H9 (cell line): Measurements from ENCODE around the gene RTP3. TPM values are rescaled to one million over a fixed set of nuclear protein-coding genes. Genes with fewer than 3 reads are reported as not detected.

Experiments
- DNase-seq: peaks from one replicate; pipeline ENCODE4 v3.0.0-alpha.2; 2017
- H2AFZ ChIP-seq: one replicate; pipeline ENCODE4 v1.6.1; 2013; ENCODE audit warnings: mild to moderate bottlenecking, low read length, control low read depth, moderate library complexity
- H2AK5ac ChIP-seq: 2 replicates; pipeline ENCODE4 v1.6.1; 2013; ENCODE audit warnings: low read length, control low read depth, mixed read lengths; ENCODE audit not compliant: insufficient read length
- H2BK120ac ChIP-seq: one replicate; pipeline ENCODE4 v1.6.1; 2013; ENCODE audit warnings: low read depth, mild to moderate bottlenecking, low read length, control low read depth, inconsistent platforms; ENCODE audit not compliant: poor library complexity, severe bottlenecking
- H2BK12ac ChIP-seq: 2 replicates; pipeline ENCODE4 v1.6.1; 2013; ENCODE audit warnings: low read length, control low read depth, mixed read lengths, low read depth; ENCODE audit not compliant: insufficient read length
- H2BK15ac ChIP-seq: 2 replicates; pipeline ENCODE4 v1.6.1; 2013; ENCODE audit warnings: low read depth, low read length, control low read depth
- H2BK20ac ChIP-seq: one replicate; pipeline ENCODE4 v1.6.1; 2013; ENCODE audit warnings: low read depth, mild to moderate bottlenecking, low read length, control low read depth, inconsistent platforms; ENCODE audit not compliant: poor library complexity, severe bottlenecking
- H2BK5ac ChIP-seq: 2 replicates; pipeline ENCODE4 v1.6.1; 2013; ENCODE audit warnings: low read length, control low read depth, mixed read lengths; ENCODE audit not compliant: insufficient read length
- H3K14ac ChIP-seq: 2 replicates; pipeline ENCODE4 v1.6.1; 2013; ENCODE audit warnings: low read length, control low read depth; ENCODE audit not compliant: insufficient read depth
- H3K18ac ChIP-seq: 2 replicates; pipeline ENCODE4 v1.6.1; 2013; ENCODE audit warnings: low read depth, mild to moderate bottlenecking, mixed read lengths, low read length, control low read depth; ENCODE audit not compliant: insufficient read length
- H3K23ac ChIP-seq: 2 replicates; pipeline ENCODE4 v1.6.1; 2013; ENCODE audit warnings: low read length, control low read depth, mixed read lengths, low read depth; ENCODE audit not compliant: insufficient read length
- H3K23me2 ChIP-seq: 2 replicates; pipeline ENCODE4 v1.6.1; 2013; ENCODE audit warnings: low read depth, mild to moderate bottlenecking, mixed read lengths, low read length, control low read depth; ENCODE audit not compliant: insufficient read length, poor library complexity, severe bottlenecking
- H3K27ac ChIP-seq: 2 replicates; pipeline ENCODE4 v1.5.1; 2013; ENCODE audit warnings: low read length, control low read depth, mixed read lengths, low read depth; ENCODE audit not compliant: insufficient read length
- H3K27me3 ChIP-seq: 2 replicates; pipeline ENCODE4 v1.6.1; 2013; ENCODE audit warnings: low read length, control low read depth, inconsistent platforms; ENCODE audit not compliant: insufficient read depth
- H3K4ac ChIP-seq: 2 replicates; pipeline ENCODE4 v1.6.1; 2013; ENCODE audit warnings: low read depth, mild to moderate bottlenecking, control low read depth, inconsistent platforms, low read length, moderate library complexity
- H3K4me1 ChIP-seq: 2 replicates; pipeline ENCODE4 v1.6.1; 2013; ENCODE audit warnings: low read length, control low read depth, inconsistent platforms; ENCODE audit not compliant: insufficient read depth
- H3K4me2 ChIP-seq: 2 replicates; pipeline ENCODE4 v1.6.1; 2013; ENCODE audit warnings: low read length, control low read depth, mixed read lengths; ENCODE audit not compliant: insufficient read length, insufficient read depth
- H3K56ac ChIP-seq: 2 replicates; pipeline ENCODE4 v1.6.1; 2013; ENCODE audit warnings: low read depth, mild to moderate bottlenecking, mixed read lengths, low read length, control low read depth; ENCODE audit not compliant: insufficient read length
- H3K79me1 ChIP-seq: 2 replicates; pipeline ENCODE4 v1.6.1; 2013; ENCODE audit warnings: low read depth, mild to moderate bottlenecking, moderate library complexity, low read length, control low read depth, inconsistent platforms; ENCODE audit not compliant: insufficient read depth, poor library complexity, severe bottlenecking
- H3K79me2 ChIP-seq: 2 replicates; pipeline ENCODE4 v1.6.1; 2013; ENCODE audit warnings: low read length, control low read depth, inconsistent platforms; ENCODE audit not compliant: insufficient read depth
- H3K9ac ChIP-seq: 2 replicates; pipeline ENCODE4 v1.6.1; 2013; ENCODE audit warnings: low read length, control low read depth, mixed read lengths; ENCODE audit not compliant: insufficient read length; ENCODE audit errors: extremely low read depth
- H3K9me3 ChIP-seq: one replicate; pipeline ENCODE4 v1.6.1; 2013; ENCODE audit warnings: low read depth, low read length, inconsistent platforms; ENCODE audit not compliant: control insufficient read depth
- H3T11ph ChIP-seq: one replicate; pipeline ENCODE4 v1.6.1; 2013; ENCODE audit warnings: mild to moderate bottlenecking, low read length, control low read depth, inconsistent platforms
- H4K20me1 ChIP-seq: one replicate; pipeline ENCODE4 v1.6.1; 2013; ENCODE audit not compliant: control insufficient read depth, insufficient read length, insufficient read depth
- H4K5ac ChIP-seq: 2 replicates; pipeline ENCODE4 v1.6.1; 2013; ENCODE audit warnings: low read depth, mild to moderate bottlenecking, mixed read lengths, low read length, control low read depth; ENCODE audit not compliant: insufficient read length
- H4K8ac ChIP-seq: replicated peaks from 2 replicates; pipeline ENCODE4 v1.6.1; 2013; ENCODE audit warnings: low read length, control low read depth, mixed read lengths, low read depth; ENCODE audit not compliant: insufficient read length
- H4K91ac ChIP-seq: 2 replicates; pipeline ENCODE4 v1.6.1; 2013; ENCODE audit warnings: low read depth, mild to moderate bottlenecking, moderate library complexity, mixed read lengths, low read length, control low read depth; ENCODE audit not compliant: insufficient read length
- H3K27ac Mint-ChIP-seq, 3 experiments: 2 replicates in 2 of 3; 3 replicates in 1 of 3; pipeline ENCODE4 v1.8.0; 2020 to 2021; ENCODE audit warnings: mixed read lengths in 3 of 3, mild to moderate bottlenecking in 1 of 3, moderate library complexity in 1 of 3
- H3K27me3 Mint-ChIP-seq: 2 replicates; pipeline ENCODE4 v1.8.0; 2021; ENCODE audit warnings: low read depth, mild to moderate bottlenecking, moderate library complexity, mixed read lengths
- H3K36me3 Mint-ChIP-seq, 3 experiments: 2 replicates in 2 of 3; 3 replicates in 1 of 3; pipeline ENCODE4 v1.8.0; 2020 to 2021; ENCODE audit warnings: low read depth in 3 of 3, mixed read lengths in 3 of 3; ENCODE audit not compliant: insufficient read depth in 1 of 3
- H3K4me1 Mint-ChIP-seq, 2 experiments: 2 replicates each; pipeline ENCODE4 v1.8.0; 2020; ENCODE audit warnings: mixed read lengths in 2 of 2
- H3K4me3 Mint-ChIP-seq, 2 experiments: 2 replicates in 1 of 2; 3 replicates in 1 of 2; pipeline ENCODE4 v1.8.0; 2020 to 2021; ENCODE audit warnings: mild to moderate bottlenecking in 2 of 2, mixed read lengths in 2 of 2, moderate library complexity in 1 of 2
- H3K9me3 Mint-ChIP-seq, 2 experiments: 2 replicates in 1 of 2; 3 replicates in 1 of 2; pipeline ENCODE4 v1.8.0; 2020; ENCODE audit warnings: mild to moderate bottlenecking in 2 of 2, mixed read lengths in 2 of 2, moderate library complexity in 1 of 2
- CTCF ChIP-seq: fragments of 200-600 bp; sonication (generic); conservative IDR thresholded peaks from 3 replicates; pipeline ENCODE4 v1.8.0; 2021; ENCODE audit warnings: antibody characterized with exemption, mild to moderate bottlenecking
- WGBS: extraction: QIAGEN DNeasy Blood & Tissue Kit; methylation state at CpG from one replicate; pipeline ENCODE4 v1.1.7; 2013; ENCODE audit warnings: missing lambda C conversion rate, low lambda C conversion rate, mixed read lengths; ENCODE audit not compliant: insufficient read length; ENCODE audit errors: extremely low coverage; 5-methylcytosine and 5-hydroxymethylcytosine counted together
- total RNA-seq: library from RNA; stranded (reverse); gene quantifications from 2 replicates; pipeline ENCODE4 v1.2.1, GENCODE V29; 2021

The RTP3 gene
- total RNA-seq, 1 experiment from 2014 or later: not detected

- H4K20me1 ChIP-seq: no peaks in the 10 kb centered on the region
- H3K56ac ChIP-seq: no peak overlapping the region
- DNase-seq: no peak
- no peaks in the 10 kb centered on the region for H3K9me3 ChIP-seq
- H3K9ac ChIP-seq: no peak overlapping the region
- H3K18ac ChIP-seq: no peak overlapping the region
- H3K23me2 ChIP-seq: no peaks in the 10 kb centered on the region
- H3K4ac ChIP-seq: no peak overlapping the region
- WGBS: no CpG with 5 or more reads among the region's 7 CpGs
- Mint-ChIP-seq H3K27me3 (peaks cover 5% of the 10 kb centered on the region), H3K36me3 (no peaks in the 10 kb centered on the region), H3K9me3 (no peaks in the 10 kb centered on the region), H3K27ac (peak overlapping the region in 2 of 3 experiments; percentile 34 to 57; a peak in 1 of 7 replicates), H3K4me3 (peak overlapping the region in 1 of 2 experiments; percentile 44; a peak in 1 of 5 replicates), H3K4me1 (no peaks in the 10 kb centered on the region)
- no peak overlapping the region for H3K23ac ChIP-seq
- no peaks in the 10 kb centered on the region for H3K4me1 ChIP-seq
- H3K4me2 ChIP-seq: no peak overlapping the region
- TF ChIP-seq CTCF: no peak
- H3K79me2 ChIP-seq: no peaks in the 10 kb centered on the region
- H4K5ac ChIP-seq: no peak overlapping the region
- H3T11ph ChIP-seq: no peak overlapping the region
- no peak overlapping the region for H2AK5ac ChIP-seq
- no peak overlapping the region for H3K14ac ChIP-seq
- no peaks in the 10 kb centered on the region for H3K27me3 ChIP-seq
- no peak overlapping the region for H3K27ac ChIP-seq
- no peak overlapping the region for H2BK120ac ChIP-seq
- H2AFZ ChIP-seq: no peak overlapping the region
- no peak overlapping the region for H4K91ac ChIP-seq
- no peak overlapping the region for H4K8ac ChIP-seq
- no peak overlapping the region for H2BK5ac ChIP-seq
- no peak overlapping the region for H2BK20ac ChIP-seq
- H2BK15ac ChIP-seq: no peak overlapping the region
- no peaks in the 10 kb centered on the region for H3K79me1 ChIP-seq
- H2BK12ac ChIP-seq: no peak overlapping the region
Measured at GRCh38 chr3:46454606-46455005, 43.2 kb upstream of the RTP3 start.
